CD14-positive monocyte (primary cell): ENCODE measurements around the gene CDK5RAP2. TPM values are rescaled to one million over a fixed set of nuclear protein-coding genes. Genes with fewer than 3 reads are reported as not detected.

Experiments
- DNase-seq, 3 donors: peaks; one replicate each; pipeline ENCODE4 v3.0.0-alpha.2; 2011 to 2022
- H2AFZ ChIP-seq: 2 replicates; pipeline ENCODE4 v1.6.0; 2012; ENCODE audit warnings: mild to moderate bottlenecking, low read depth, low read length, inconsistent platforms; ENCODE audit not compliant: insufficient read depth, poor library complexity, severe bottlenecking
- H3K27ac ChIP-seq, 2 donors: 1 replicate in 1 of 2; 2 replicates in 1 of 2; pipeline ENCODE4 v1.5.1; 2012 to 2013; ENCODE audit warnings: low read length in 2 of 2, control low read depth in 1 of 2, inconsistent platforms in 1 of 2, low read depth in 1 of 2, mild to moderate bottlenecking in 1 of 2
- H3K27me3 ChIP-seq, 2 donors: one replicate each; pipeline versions ENCODE4 v1.6.0 to v1.6.1; 2011 to 2013; ENCODE audit warnings: low read length in 2 of 2; ENCODE audit not compliant: control insufficient read depth in 2 of 2, insufficient read depth in 2 of 2
- H3K36me3 ChIP-seq, 2 donors: replicated peaks in 1 of 2; 1 replicate in 1 of 2; 2 replicates in 1 of 2; pipeline versions ENCODE4 v1.5.1 to v1.6.1; 2012 to 2013; ENCODE audit warnings: low read length in 2 of 2, control low read depth in 1 of 2, inconsistent platforms in 1 of 2, mild to moderate bottlenecking in 1 of 2; ENCODE audit not compliant: insufficient read depth in 2 of 2, control insufficient read depth in 1 of 2
- H3K4me1 ChIP-seq, 2 donors: 1 replicate in 1 of 2; 2 replicates in 1 of 2; pipeline versions ENCODE4 v1.5.1 to v1.6.1; 2012 to 2013; ENCODE audit warnings: low read length in 2 of 2, control low read depth in 1 of 2, inconsistent platforms in 1 of 2, mild to moderate bottlenecking in 1 of 2, moderate library complexity in 1 of 2; ENCODE audit not compliant: insufficient read depth in 2 of 2, control insufficient read depth in 1 of 2
- H3K4me2 ChIP-seq: replicated peaks from 2 replicates; pipeline ENCODE3; 2012; ENCODE audit warnings: low read length, moderate library complexity, mild to moderate bottlenecking; ENCODE audit not compliant: poor library complexity, severe bottlenecking; ENCODE audit errors: extremely low read depth
- H3K4me3 ChIP-seq, 3 experiments: fragments of 200-600 bp in 1 of 3; sonication (generic) in 1 of 3; replicated peaks in 1 of 3; 1 replicate in 2 of 3; 2 replicates in 1 of 3; pipeline ENCODE4 v1.5.1; 2011 to 2013; ENCODE audit warnings: low read length in 3 of 3, mild to moderate bottlenecking in 3 of 3, control low read depth in 2 of 3, low read depth in 2 of 3, inconsistent platforms in 1 of 3, moderate library complexity in 1 of 3
- H3K79me2 ChIP-seq: 2 replicates; pipeline ENCODE4 v1.6.0; 2012; ENCODE audit warnings: mild to moderate bottlenecking, control low read depth, inconsistent platforms, low read length, moderate library complexity; ENCODE audit not compliant: insufficient read depth
- H3K9ac ChIP-seq: 2 replicates; pipeline ENCODE4 v1.6.0; 2017; ENCODE audit warnings: low read length, mild to moderate bottlenecking; ENCODE audit not compliant: insufficient read depth, poor library complexity, severe bottlenecking
- H3K9me3 ChIP-seq, 2 donors: replicated peaks in 1 of 2; 1 replicate in 1 of 2; 2 replicates in 1 of 2; pipeline versions ENCODE4 v1.5.1 to v1.6.1; 2012 to 2013; ENCODE audit warnings: low read length in 2 of 2, control low read depth in 1 of 2; ENCODE audit not compliant: control insufficient read depth in 1 of 2, insufficient read depth in 1 of 2
- H4K20me1 ChIP-seq: 2 replicates; pipeline ENCODE4 v1.6.0; 2012; ENCODE audit warnings: mild to moderate bottlenecking, low read length, control low read depth, moderate library complexity; ENCODE audit not compliant: insufficient read depth
- H3K27ac Mint-ChIP-seq, 7 donors: one replicate each; pipeline ENCODE4 v1.8.0; 2020; ENCODE audit warnings: mild to moderate bottlenecking in 7 of 7, mixed read lengths in 7 of 7, moderate library complexity in 6 of 7, inconsistent platforms in 2 of 7
- H3K27me3 Mint-ChIP-seq, 3 donors: one replicate each; pipeline ENCODE4 v1.8.0; 2021 to 2022; ENCODE audit warnings: low read depth in 3 of 3, mild to moderate bottlenecking in 3 of 3, mixed read lengths in 3 of 3, moderate library complexity in 3 of 3, inconsistent platforms in 1 of 3
- H3K36me3 Mint-ChIP-seq, 2 donors: one replicate each; pipeline ENCODE4 v1.8.0; 2020; ENCODE audit warnings: mixed read lengths in 2 of 2, inconsistent platforms in 1 of 2, mild to moderate bottlenecking in 1 of 2
- H3K4me1 Mint-ChIP-seq: one replicate; pipeline ENCODE4 v1.8.0; 2020; ENCODE audit warnings: mild to moderate bottlenecking, mixed read lengths
- H3K4me3 Mint-ChIP-seq, 2 donors: one replicate each; pipeline ENCODE4 v1.8.0; 2020; ENCODE audit warnings: mild to moderate bottlenecking in 2 of 2, mixed read lengths in 2 of 2, moderate library complexity in 1 of 2
- H3K9me3 Mint-ChIP-seq, 7 donors: one replicate each; pipeline ENCODE4 v1.8.0; 2020 to 2022; ENCODE audit warnings: mixed read lengths in 7 of 7, mild to moderate bottlenecking in 6 of 7, moderate library complexity in 6 of 7, inconsistent platforms in 2 of 7
- CTCF ChIP-seq: fragments of 200-600 bp; IDR thresholded peaks from one replicate; pipeline ENCODE4 v1.8.0; 2022; ENCODE audit warnings: antibody characterized with exemption, mild to moderate bottlenecking
- WGBS: methylation state at CpG from one replicate; pipeline ENCODE4 v1.1.5; 2013; ENCODE audit warnings: missing lambda C conversion rate; ENCODE audit not compliant: insufficient coverage; 5-methylcytosine and 5-hydroxymethylcytosine counted together
- intact Hi-C, 2 donors: fragments of 100-400 bp; cut with micrococcal nuclease; formaldehyde crosslinking; loops; one replicate each; pipeline versions ENCODE4 v1.15.0 to v1.15.1; 2023
- polyA plus RNA-seq, 3 donors: library from polyadenylated mRNA; depleted of rRNA in 1 of 3; unstranded in 2 of 3; stranded (reverse) in 1 of 3; fragments of 300-500 nt in 2 of 3; fragments of >200 nt in 1 of 3; fragmentation: Illumina TruSeq in 2 of 3; gene quantifications; 1 replicate in 2 of 3; 2 replicates in 1 of 3; pipeline ENCODE4 v1.2.3, GENCODE V29; 2012 to 2021

The CDK5RAP2 gene
- polyA plus RNA-seq, 3 donors, result 2.0 to 13.7 (median 6.1) TPM

GRCh38 chr9:120447959-120448500 lies 131.9 kb downstream of the CDK5RAP2 start:
- Mint-ChIP-seq H3K27me3 (peaks cover 0 to 2% (median 2%) of the 10 kb centered on the region in 3 donors), H3K9me3 (no peaks in the 10 kb centered on the region), H3K36me3 (peaks cover 47 to 58% of the 10 kb centered on the region in 2 donors), H3K27ac (peak overlapping the region in 1 of 7 donors; percentile 7), H3K4me3 (no peak overlapping the region), H3K4me1 (no peaks in the 10 kb centered on the region)
- H4K20me1 ChIP-seq, result no peaks in the 10 kb centered on the region
- H3K4me1 ChIP-seq, result peaks cover 14 to 19% of the 10 kb centered on the region in 2 donors
- no peaks in the 10 kb centered on the region for H3K79me2 ChIP-seq
- DNase-seq, result no peak
- intact Hi-C loops, result no loop called here
- H3K4me2 ChIP-seq, result no peak overlapping the region
- peaks cover 7 to 63% of the 10 kb centered on the region in 2 donors for H3K36me3 ChIP-seq
- no peak for TF ChIP-seq CTCF
- no peak overlapping the region for H3K9ac ChIP-seq
- H3K9me3 ChIP-seq, result no peaks in the 10 kb centered on the region
- H3K27ac ChIP-seq, result no peak overlapping the region
- WGBS, result 98% methylated on average over 9 of the region's 9 CpGs
- H3K4me3 ChIP-seq, result no peak overlapping the region
- no peak overlapping the region for H2AFZ ChIP-seq
- no peaks in the 10 kb centered on the region for H3K27me3 ChIP-seq

GRCh38 chr9:120446671-120447070 lies 133.3 kb downstream of the CDK5RAP2 start:
- peaks cover 45 to 55% of the 10 kb centered on the region in 2 donors for H3K36me3 Mint-ChIP-seq
- 100% methylated on average over 3 of the region's 4 CpGs for WGBS
- no peak overlapping the region for H3K4me3 ChIP-seq

More at GRCh38 chr9:120446671-120447070, 133.3 kb downstream of the CDK5RAP2 start:
- no peak overlapping the region for H3K9ac ChIP-seq
- peak overlapping the region; percentile 28 for H3K4me2 ChIP-seq
- H3K4me1 ChIP-seq, result peaks cover 14 to 19% of the 10 kb centered on the region in 2 donors
- peak overlapping the region in 1 of 2 donors; percentile 37 for H3K4me3 Mint-ChIP-seq
- TF ChIP-seq CTCF, result no peak
- H3K79me2 ChIP-seq, result no peaks in the 10 kb centered on the region
- intact Hi-C loops, result no loop called here
- H3K27me3 ChIP-seq, result no peaks in the 10 kb centered on the region
- H3K27ac ChIP-seq, result peak overlapping the region in 1 of 2 donors; percentile 40
- DNase-seq, result no peak
- no peaks in the 10 kb centered on the region for H3K9me3 Mint-ChIP-seq
- no peaks in the 10 kb centered on the region for H4K20me1 ChIP-seq
- peaks cover 6% of the 10 kb centered on the region for H3K4me1 Mint-ChIP-seq
- H2AFZ ChIP-seq, result no peak overlapping the region
- H3K27ac Mint-ChIP-seq, result peak overlapping the region in 6 of 7 donors; percentile 59 to 81 (median 74)
- no peaks in the 10 kb centered on the region for H3K9me3 ChIP-seq
- H3K36me3 ChIP-seq, result peaks cover 5 to 64% of the 10 kb centered on the region in 2 donors
- peaks cover 0 to 2% (median 2%) of the 10 kb centered on the region in 3 donors for H3K27me3 Mint-ChIP-seq
